Duodenal mucosa (tissue), 2 donors: ENCODE measurements around the gene SLC6A16.
"Not testable (repeated sequence)": the region's sequence is repeated elsewhere in the genome, so short reads cannot be mapped to it uniquely, and the experiment has no call there.

Source experiments
- H3K27ac ChIP-seq: one replicate; pipeline ENCODE4 v1.7.0; 2013; ENCODE audit warnings: low read depth, low read length
- H3K27me3 ChIP-seq, 2 donors: one replicate each; pipeline ENCODE4 v1.7.0; 2013; ENCODE audit warnings: low read length in 2 of 2, control low read depth in 1 of 2; ENCODE audit not compliant: insufficient read depth in 2 of 2, control insufficient read depth in 1 of 2
- H3K36me3 ChIP-seq, 2 donors: one replicate each; pipeline ENCODE4 v1.7.0; 2013; ENCODE audit warnings: low read length in 2 of 2, control low read depth in 1 of 2; ENCODE audit not compliant: insufficient read depth in 2 of 2, control insufficient read depth in 1 of 2
- H3K4me1 ChIP-seq, 2 donors: one replicate each; pipeline ENCODE4 v1.7.0; 2013; ENCODE audit warnings: low read length in 2 of 2, control low read depth in 1 of 2; ENCODE audit not compliant: insufficient read depth in 2 of 2, control insufficient read depth in 1 of 2
- H3K4me3 ChIP-seq, 2 donors: one replicate each; pipeline ENCODE4 v1.7.0; 2013; ENCODE audit warnings: low read length in 2 of 2, low read depth in 1 of 2
- H3K9ac ChIP-seq, 2 donors: one replicate each; pipeline ENCODE4 v1.7.0; 2013; ENCODE audit warnings: low read length in 2 of 2, low read depth in 1 of 2
- H3K9me3 ChIP-seq, 2 donors: one replicate each; pipeline ENCODE4 v1.7.0; 2013; ENCODE audit warnings: low read length in 2 of 2, control low read depth in 1 of 2; ENCODE audit not compliant: control insufficient read depth in 1 of 2

Gene SLC6A16

DNA sequence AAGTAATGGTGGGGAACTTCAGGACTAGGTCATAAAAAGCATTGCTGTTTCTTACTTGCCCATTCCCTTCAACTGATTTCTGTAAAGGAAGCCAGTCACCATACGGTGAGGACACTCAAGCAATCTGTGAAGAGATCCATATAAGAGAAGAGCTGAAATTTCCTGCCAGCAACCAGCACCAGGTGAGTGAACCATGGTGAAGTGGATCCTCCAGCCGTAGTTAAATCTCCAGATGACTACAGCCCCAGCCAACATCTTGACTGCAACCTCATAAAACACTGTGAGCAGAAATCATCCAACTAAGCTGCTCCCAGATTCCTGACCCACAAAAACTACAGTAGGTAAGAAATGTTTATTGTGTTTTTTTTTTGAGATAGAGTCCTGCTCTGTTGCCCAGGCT, 3.8 kb upstream of the SLC6A16 start:
- Histone ChIP-seq H3K9me3 (no peaks in the 10 kb centered on the region), H3K9ac (no peak overlapping the region), H3K36me3 (no peaks in the 10 kb centered on the region), H3K27me3 (no peaks in the 10 kb centered on the region), H3K4me1 (peaks cover 0 to 8% of the 10 kb centered on the region in 2 donors), H3K27ac (no peak overlapping the region), H3K4me3 (no peak overlapping the region)

DNA sequence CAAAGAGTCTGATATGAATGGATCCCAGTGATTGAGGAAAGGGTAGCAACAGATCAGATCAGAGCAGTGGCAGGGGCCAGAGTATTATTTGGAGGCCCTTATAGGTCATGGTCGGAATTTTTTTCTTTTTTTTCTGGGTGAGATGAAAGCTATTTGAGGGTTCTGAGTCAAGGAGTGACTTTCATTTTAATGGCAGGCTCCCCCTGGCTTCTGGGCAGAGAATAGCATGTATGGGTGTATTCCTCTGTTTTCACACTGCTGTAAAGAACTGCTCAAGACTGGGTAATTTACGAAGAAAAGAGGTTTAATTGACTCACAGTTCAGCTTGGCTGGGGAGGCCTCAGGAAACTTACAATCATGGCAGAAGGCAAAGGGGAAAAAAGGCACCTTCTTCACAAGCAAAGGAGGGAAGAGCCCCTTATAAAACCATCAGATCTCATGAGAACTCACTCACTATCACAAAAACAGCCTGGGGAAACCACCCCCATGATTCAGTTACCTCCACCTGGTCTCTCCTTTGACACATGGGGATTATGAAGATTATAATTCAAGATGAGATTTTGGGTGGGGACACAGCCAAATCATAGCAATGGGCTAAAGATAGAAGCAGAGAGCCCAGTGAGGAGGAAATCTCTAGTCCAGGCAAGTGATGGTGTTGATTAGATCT, 3.0 kb upstream of the SLC6A16 start:
- no peaks in the 10 kb centered on the region for H3K27me3 ChIP-seq
- H3K9me3 ChIP-seq, result no peaks in the 10 kb centered on the region
- H3K9ac ChIP-seq, result no peak overlapping the region
- no peak overlapping the region for H3K27ac ChIP-seq
- peaks cover 0 to 3% of the 10 kb centered on the region in 2 donors for H3K4me1 ChIP-seq
- no peak overlapping the region for H3K4me3 ChIP-seq
- no peaks in the 10 kb centered on the region for H3K36me3 ChIP-seq

DNA sequence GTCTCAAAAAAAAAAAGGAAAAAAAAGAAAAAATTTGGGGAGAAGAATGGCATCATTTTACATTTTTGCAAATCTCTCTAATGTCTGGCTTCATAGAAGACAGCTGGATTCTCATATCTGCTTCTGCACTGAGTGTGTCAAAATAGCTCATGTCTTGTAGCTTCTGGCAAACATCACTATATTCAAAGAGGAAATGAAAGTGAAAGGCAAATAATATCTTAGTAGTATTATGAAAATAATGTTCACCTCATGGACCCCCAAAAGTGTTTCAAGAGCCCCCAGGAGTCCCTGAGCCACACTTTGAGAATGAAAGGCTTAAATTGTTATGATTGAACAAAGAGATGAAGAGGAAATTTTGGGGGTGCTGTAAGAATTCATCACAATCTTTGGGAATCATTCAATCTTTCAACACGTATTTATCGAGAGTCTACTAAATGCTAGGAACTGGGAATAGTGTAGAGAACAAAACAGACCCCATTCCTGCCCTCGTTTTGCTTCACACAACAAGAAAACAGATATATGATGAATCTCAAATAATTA, 1.2 kb upstream of the SLC6A16 start:
- H3K9ac ChIP-seq, result no peak overlapping the region
- no peaks in the 10 kb centered on the region for H3K36me3 ChIP-seq
- H3K4me3 ChIP-seq, result no peak overlapping the region
- H3K27ac ChIP-seq, result no peak overlapping the region
- no peaks in the 10 kb centered on the region for H3K27me3 ChIP-seq
- H3K9me3 ChIP-seq, result no peaks in the 10 kb centered on the region
- H3K4me1 ChIP-seq, result no peaks in the 10 kb centered on the region

DNA sequence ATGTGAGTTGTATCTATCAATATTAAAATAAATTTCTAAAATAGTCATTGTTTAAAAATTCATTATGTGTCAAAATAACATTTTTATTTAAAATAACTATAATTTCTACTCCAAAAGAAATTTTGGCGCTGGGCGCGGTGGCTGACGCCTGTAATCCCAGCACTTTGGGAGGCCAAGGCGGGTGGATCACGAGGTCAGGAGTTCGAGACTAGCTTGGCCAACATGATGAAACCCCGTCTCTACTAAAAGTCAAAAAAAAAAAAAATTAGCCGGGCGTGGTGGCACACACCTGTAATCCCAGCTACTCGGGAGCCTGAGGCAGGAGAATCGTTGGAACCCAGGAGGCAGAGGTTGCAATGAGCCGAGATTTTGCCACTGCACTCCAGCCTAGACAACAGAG, 765 bp upstream of the SLC6A16 start:
- not testable (repeated sequence) for H3K9me3 ChIP-seq, H3K36me3 ChIP-seq, H3K4me3 ChIP-seq, H3K4me1 ChIP-seq, H3K27ac ChIP-seq, H3K9ac ChIP-seq, H3K27me3 ChIP-seq

DNA sequence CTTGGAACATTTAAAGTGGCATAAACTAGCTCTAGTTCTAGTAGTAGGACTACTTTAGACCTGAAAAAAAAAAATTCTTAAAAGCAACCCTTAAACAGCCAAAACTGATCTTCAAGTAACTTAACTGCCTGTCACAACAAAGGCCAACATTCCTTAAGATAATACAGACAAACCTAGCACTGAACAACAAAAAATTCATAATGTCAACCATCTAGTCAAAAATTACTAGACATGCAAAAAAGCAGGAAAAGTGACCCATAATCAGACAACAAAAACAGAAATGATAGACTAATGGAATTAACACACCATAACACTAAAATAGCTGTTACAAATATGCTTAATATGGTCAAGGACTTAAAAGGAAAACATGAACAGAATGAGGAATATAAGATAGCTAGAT, 6.7 kb downstream of the SLC6A16 start:
- H3K27me3 ChIP-seq, result no peaks in the 10 kb centered on the region
- H3K9me3 ChIP-seq, result peaks cover 5 to 12% of the 10 kb centered on the region in 2 donors

DNA sequence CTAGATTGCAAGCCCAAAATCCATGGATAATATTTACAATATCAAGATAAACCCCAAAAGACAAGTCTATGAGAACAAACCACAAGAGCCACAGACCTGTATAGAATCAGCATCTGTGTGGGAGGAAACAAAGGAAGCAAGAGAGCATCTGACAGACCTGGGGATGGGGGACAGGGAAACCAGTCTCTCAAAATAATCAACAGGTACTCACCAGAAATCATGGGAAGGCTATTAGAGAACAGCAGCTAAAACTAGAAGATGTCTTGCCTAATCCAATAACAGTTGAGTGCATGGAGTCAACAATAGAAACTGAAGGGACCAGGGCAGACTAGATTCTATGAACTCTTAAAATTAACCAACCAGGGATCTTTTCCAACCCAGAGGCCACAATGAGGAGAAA, 8.7 kb downstream of the SLC6A16 start:
- Histone ChIP-seq H3K4me3 (no peak overlapping the region), H3K9me3 (peaks cover 5 to 12% of the 10 kb centered on the region in 2 donors), H3K9ac (no peak overlapping the region), H3K36me3 (no peaks in the 10 kb centered on the region), H3K4me1 (no peaks in the 10 kb centered on the region), H3K27me3 (no peaks in the 10 kb centered on the region), H3K27ac (no peak overlapping the region)

More for the DNA sequence above, 6.7 kb downstream of the SLC6A16 start:
- Histone ChIP-seq H3K9ac (no peak overlapping the region), H3K4me1 (no peaks in the 10 kb centered on the region), H3K4me3 (no peak overlapping the region), H3K36me3 (no peaks in the 10 kb centered on the region), H3K27ac (no peak overlapping the region)

DNA sequence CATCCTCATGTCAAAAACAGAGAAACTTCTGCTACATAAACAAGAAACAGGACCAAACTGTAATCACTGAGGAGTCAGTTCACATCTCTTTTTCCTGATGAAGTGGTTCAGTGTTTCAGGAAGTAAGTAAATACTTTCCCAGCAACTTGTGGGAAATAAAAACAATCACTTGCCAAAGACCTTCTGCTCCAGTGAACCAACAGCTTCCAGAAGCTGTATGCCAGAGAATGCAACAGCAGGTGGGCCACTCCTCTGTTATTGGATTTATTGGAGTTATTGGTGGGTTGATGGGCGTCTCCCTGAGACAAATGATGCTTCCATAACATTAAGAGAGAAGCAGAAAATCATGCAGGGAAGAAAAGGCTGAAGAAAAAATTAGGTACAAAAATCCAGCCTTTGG, 9.9 kb downstream of the SLC6A16 start:
- no peaks in the 10 kb centered on the region for H3K4me1 ChIP-seq
- H3K36me3 ChIP-seq, result peaks cover 0 to 3% of the 10 kb centered on the region in 2 donors
- H3K9me3 ChIP-seq, result peaks cover 0 to 6% of the 10 kb centered on the region in 2 donors
- H3K27me3 ChIP-seq, result no peaks in the 10 kb centered on the region
- H3K4me3 ChIP-seq, result no peak overlapping the region
- H3K9ac ChIP-seq, result no peak overlapping the region
- no peak overlapping the region for H3K27ac ChIP-seq

DNA sequence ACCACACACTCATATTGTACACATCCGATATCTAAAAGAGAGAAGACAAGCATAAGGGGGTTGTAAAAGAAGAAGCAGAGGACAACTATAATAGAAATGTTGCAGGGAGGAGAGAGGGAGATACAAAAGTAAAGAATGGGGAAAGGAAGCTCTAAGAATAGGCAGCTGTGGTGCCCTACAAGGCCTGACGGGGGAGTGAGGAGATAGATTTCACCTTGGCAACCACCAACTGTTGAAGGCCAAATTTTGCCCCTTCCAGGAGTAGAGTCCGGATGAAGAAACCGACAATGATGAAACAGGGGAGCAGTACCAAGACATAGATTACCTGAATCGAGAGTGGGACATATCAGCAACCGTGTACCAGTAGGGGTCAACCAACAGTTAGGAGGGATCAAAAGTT, 15.9 kb downstream of the SLC6A16 start:
- H3K4me1 ChIP-seq, result no peaks in the 10 kb centered on the region
- H3K27ac ChIP-seq, result no peak overlapping the region
- H3K36me3 ChIP-seq, result peaks cover 0 to 3% of the 10 kb centered on the region in 2 donors
- no peaks in the 10 kb centered on the region for H3K27me3 ChIP-seq
- H3K4me3 ChIP-seq, result no peak overlapping the region
- no peaks in the 10 kb centered on the region for H3K9me3 ChIP-seq
- no peak overlapping the region for H3K9ac ChIP-seq

DNA sequence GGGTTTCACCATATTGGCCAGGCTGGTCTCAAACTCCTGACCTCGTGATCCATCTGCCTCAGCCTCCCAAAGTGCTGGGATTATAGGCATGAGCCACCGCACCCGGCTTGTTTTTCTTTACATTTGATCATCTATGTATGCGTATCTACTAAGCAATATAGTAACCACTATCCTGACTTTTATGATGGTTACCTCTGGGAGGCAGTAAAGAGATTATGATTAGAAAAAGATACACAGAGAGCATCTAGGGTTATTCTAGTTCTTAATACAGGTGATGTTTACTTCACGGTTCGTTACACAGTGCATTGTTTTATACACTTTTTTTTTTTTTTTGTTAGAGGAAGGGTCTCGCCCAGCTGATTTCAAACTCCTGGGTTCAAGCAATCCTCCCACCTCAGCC, 18.3 kb downstream of the SLC6A16 start:
- not testable (repeated sequence) for H3K4me1 ChIP-seq, H3K9me3 ChIP-seq, H3K27ac ChIP-seq, H3K36me3 ChIP-seq, H3K4me3 ChIP-seq, H3K9ac ChIP-seq, H3K27me3 ChIP-seq

DNA sequence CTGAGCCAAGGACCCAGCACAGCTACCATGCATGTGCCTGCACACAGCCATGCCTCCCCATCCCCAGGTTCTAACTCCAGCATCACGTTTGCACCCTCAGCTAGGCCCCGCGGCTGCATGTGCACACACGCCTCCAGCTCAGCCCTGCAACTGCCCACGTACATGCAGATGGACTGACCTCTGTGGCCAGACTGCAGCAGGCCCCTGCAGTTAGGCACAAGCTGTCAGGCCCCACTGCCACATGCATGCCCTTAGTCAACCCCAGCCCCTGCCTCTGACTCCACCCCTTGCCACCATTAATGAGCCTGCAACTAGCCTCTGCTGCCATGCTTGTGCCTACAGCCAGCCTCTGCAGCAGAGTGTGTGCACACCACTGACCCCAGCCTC, 23.1 kb downstream of the SLC6A16 start:
- no peaks in the 10 kb centered on the region for H3K4me1 ChIP-seq
- no peaks in the 10 kb centered on the region for H3K9me3 ChIP-seq
- H3K27ac ChIP-seq, result no peak overlapping the region
- H3K36me3 ChIP-seq, result no peaks in the 10 kb centered on the region
- H3K4me3 ChIP-seq, result no peak overlapping the region
- H3K9ac ChIP-seq, result no peak overlapping the region
- H3K27me3 ChIP-seq, result no peaks in the 10 kb centered on the region
